ENCODE measurements around the gene ZSWIM9. TPM values are rescaled to one million over a fixed set of nuclear protein-coding genes. Genes with fewer than 3 reads are reported as not detected.
"Not testable (repeated sequence)": the region's sequence is repeated elsewhere in the genome, so short reads cannot be mapped to it uniquely, and the experiment has no call there.

The ZSWIM9 gene
- total RNA-seq, 1 donor from 2014 or later = 0.36 TPM

DNA sequence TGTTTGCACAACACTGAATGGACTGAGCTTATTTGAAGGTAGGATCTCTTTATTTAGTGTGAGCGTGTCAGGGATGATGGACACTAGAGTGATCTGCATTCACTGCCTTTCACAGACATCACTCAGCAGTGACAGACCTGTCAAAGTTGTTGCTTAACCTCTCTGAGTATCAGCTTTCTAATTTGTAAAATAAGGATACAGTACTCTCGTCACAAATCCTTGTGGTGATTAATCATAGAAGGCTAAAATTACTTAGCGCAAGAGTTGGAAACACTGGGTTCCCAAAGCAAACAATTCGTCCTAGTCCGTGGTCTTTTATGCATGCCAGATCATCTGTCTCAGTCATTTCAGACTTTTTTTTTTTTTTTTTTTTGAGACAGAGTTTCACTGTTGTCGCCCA lies 68.6 kb downstream of the ZSWIM9 start:
- Histone ChIP-seq H3K4me2 (no peak overlapping the region), H3K4me3 (no peak overlapping the region), H4K20me1 (ENCODE audit: low read depth) (no peaks in the 10 kb centered on the region), H3K9ac (no peak overlapping the region), H3F3A (ENCODE audit: low read depth) (peaks cover under 1% of the 10 kb centered on the region), H3K9me3 (ENCODE audit: low read depth) (no peaks in the 10 kb centered on the region), H3K27ac (no peak overlapping the region), H2AFZ (replicated peaks) (no peak overlapping the region), H3K36me3 (no peaks in the 10 kb centered on the region), H3K79me2 (ENCODE audit: low read depth) (no peaks in the 10 kb centered on the region), H3K27me3 (no peaks in the 10 kb centered on the region), H3K4me1 (no peaks in the 10 kb centered on the region)
- Mint-ChIP-seq H3K4me1 (peaks cover under 1% of the 10 kb centered on the region), H3K9me3 (no peaks in the 10 kb centered on the region), H3K27me3 (ENCODE audit: insufficient read depth, low read depth) (no peaks in the 10 kb centered on the region), H3K4me3 (no peak overlapping the region), H3K27ac (no peak overlapping the region), H3K36me3 (peaks cover 43% of the 10 kb centered on the region)
- no peak for TF ChIP-seq EZH2phosphoT487 (IDR thresholded peaks at IDR 0.05)
- TF ChIP-seq EZH2 (IDR thresholded peaks at IDR 0.05) = no peak
- TF ChIP-seq, protein P1, sequence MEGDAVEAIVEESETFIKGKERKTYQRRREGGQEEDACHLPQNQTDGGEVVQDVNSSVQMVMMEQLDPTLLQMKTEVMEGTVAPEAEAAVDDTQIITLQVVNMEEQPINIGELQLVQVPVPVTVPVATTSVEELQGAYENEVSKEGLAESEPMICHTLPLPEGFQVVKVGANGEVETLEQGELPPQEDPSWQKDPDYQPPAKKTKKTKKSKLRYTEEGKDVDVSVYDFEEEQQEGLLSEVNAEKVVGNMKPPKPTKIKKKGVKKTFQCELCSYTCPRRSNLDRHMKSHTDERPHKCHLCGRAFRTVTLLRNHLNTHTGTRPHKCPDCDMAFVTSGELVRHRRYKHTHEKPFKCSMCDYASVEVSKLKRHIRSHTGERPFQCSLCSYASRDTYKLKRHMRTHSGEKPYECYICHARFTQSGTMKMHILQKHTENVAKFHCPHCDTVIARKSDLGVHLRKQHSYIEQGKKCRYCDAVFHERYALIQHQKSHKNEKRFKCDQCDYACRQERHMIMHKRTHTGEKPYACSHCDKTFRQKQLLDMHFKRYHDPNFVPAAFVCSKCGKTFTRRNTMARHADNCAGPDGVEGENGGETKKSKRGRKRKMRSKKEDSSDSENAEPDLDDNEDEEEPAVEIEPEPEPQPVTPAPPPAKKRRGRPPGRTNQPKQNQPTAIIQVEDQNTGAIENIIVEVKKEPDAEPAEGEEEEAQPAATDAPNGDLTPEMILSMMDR (IDR thresholded peaks at IDR 0.05) = no peak
- DNase-seq (ENCODE audit: low spot score) = no peak

DNA sequence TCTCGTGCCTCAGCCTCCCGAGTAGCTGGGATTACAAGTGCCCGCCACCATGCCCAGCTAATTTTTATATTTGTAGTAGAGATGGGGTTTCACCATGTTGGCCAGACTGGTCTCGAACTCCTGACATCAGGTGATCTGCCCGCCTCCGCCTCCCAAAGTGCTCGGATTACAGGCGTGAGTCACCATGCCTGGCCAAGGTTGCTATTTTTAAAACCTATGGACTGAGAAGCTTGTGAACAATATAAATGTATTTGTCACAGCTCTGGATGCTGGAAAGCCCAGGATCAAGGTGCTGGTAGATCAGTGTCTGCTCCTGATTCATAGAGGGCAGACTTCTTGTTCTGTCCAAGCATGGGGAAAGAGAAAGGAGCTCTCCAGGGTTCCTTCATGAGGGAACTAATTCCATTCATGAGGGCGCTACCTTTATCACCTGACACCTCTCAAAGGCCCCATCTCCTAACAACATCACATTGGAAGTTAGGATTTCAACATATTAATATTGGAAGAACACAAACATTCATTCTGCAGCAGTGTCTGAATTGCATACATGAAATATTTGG lies 69.2 kb downstream of the ZSWIM9 start:
- Histone ChIP-seq H3K4me2 (no peak overlapping the region), H3F3A (ENCODE audit: low read depth) (peaks cover 5% of the 10 kb centered on the region), H3K79me2 (ENCODE audit: low read depth) (no peaks in the 10 kb centered on the region), H3K9ac (no peak overlapping the region), H2AFZ (replicated peaks) (no peak overlapping the region), H3K27ac (no peak overlapping the region), H3K27me3 (no peaks in the 10 kb centered on the region), H3K4me1 (no peaks in the 10 kb centered on the region), H3K9me3 (ENCODE audit: low read depth) (no peaks in the 10 kb centered on the region), H3K4me3 (no peak overlapping the region), H3K36me3 (no peaks in the 10 kb centered on the region), H4K20me1 (ENCODE audit: low read depth) (no peaks in the 10 kb centered on the region)
- Mint-ChIP-seq H3K27ac (no peak overlapping the region), H3K4me3 (no peak overlapping the region), H3K4me1 (peaks cover 4% of the 10 kb centered on the region), H3K9me3 (no peaks in the 10 kb centered on the region), H3K27me3 (ENCODE audit: insufficient read depth, low read depth) (no peaks in the 10 kb centered on the region), H3K36me3 (peaks cover 44% of the 10 kb centered on the region)
- TF ChIP-seq, protein P1 (IDR thresholded peaks at IDR 0.05) = no peak
- TF ChIP-seq EZH2phosphoT487 (IDR thresholded peaks at IDR 0.05) = no peak
- no peak for TF ChIP-seq EZH2 (IDR thresholded peaks at IDR 0.05)
- no peak for DNase-seq (ENCODE audit: low spot score)

DNA sequence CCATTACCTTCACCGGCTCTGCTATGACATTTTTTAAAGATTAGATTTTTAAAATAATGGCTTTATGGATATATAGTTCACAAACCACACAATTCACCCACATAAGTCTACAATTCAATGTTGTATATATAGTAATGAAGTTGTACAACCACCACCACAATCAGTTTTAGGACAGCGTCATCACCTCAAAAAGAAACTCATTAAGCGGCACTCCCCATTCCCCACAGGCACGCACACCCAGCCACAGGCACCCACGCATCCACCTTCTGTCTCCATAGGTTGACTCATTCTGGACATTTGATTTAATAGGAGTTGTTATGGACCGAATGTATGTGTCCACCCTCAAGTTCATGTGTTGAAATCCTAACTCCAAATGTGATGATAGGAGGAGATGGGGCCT lies 71.3 kb downstream of the ZSWIM9 start:
- not testable (repeated sequence) for H3F3A ChIP-seq (ENCODE audit: low read depth); H3K27me3 ChIP-seq; H4K20me1 ChIP-seq (ENCODE audit: low read depth); H3K4me1 Mint-ChIP-seq; H3K27ac ChIP-seq; H3K79me2 ChIP-seq (ENCODE audit: low read depth); H3K36me3 ChIP-seq; H3K4me3 Mint-ChIP-seq; H3K9me3 Mint-ChIP-seq; DNase-seq (ENCODE audit: low spot score); H2AFZ ChIP-seq (replicated peaks); H3K4me1 ChIP-seq; H3K27ac Mint-ChIP-seq; H3K4me3 ChIP-seq; H3K9ac ChIP-seq; H3K27me3 Mint-ChIP-seq (ENCODE audit: insufficient read depth, low read depth); H3K4me2 ChIP-seq; H3K9me3 ChIP-seq (ENCODE audit: low read depth)
- peaks cover 48% of the 10 kb centered on the region for H3K36me3 Mint-ChIP-seq

DNA sequence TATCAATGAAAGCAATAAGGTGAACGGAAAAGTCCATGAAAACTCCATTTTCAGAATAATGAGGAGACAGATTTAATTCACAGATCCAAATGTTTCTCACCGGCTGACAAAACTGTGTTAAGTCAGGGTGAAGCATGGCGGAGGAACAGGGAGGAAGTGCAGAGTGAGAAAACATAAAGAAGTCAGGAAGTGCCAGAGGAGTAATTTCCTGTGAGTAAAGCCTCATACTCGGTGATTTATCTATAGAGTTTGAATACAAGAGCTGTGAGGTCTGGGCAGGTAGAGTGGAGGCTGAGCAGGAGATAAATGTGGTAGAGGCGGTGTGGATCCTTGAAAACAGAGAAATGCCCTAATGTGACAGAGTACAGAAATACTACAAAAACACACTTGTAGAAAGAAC lies 73.8 kb downstream of the ZSWIM9 start:
- peaks cover 45% of the 10 kb centered on the region for H3K36me3 Mint-ChIP-seq
- no peak overlapping the region for H3K27ac Mint-ChIP-seq
- H3K27me3 ChIP-seq = no peaks in the 10 kb centered on the region
- no peak overlapping the region for H2AFZ ChIP-seq (replicated peaks)
- H3K4me2 ChIP-seq = no peak overlapping the region
- H3K36me3 ChIP-seq = peaks cover 12% of the 10 kb centered on the region
- H3K4me1 Mint-ChIP-seq = peaks cover 4% of the 10 kb centered on the region
- DNase-seq (ENCODE audit: low spot score) = no peak
- H3K4me1 ChIP-seq = no peaks in the 10 kb centered on the region
- H3K9me3 Mint-ChIP-seq = no peaks in the 10 kb centered on the region
- no peaks in the 10 kb centered on the region for H3K9me3 ChIP-seq (ENCODE audit: low read depth)
- no peaks in the 10 kb centered on the region for H4K20me1 ChIP-seq (ENCODE audit: low read depth)
- no peak overlapping the region for H3K27ac ChIP-seq
- H3K9ac ChIP-seq = no peak overlapping the region
- H3K4me3 ChIP-seq = no peak overlapping the region
- no peaks in the 10 kb centered on the region for H3K27me3 Mint-ChIP-seq (ENCODE audit: insufficient read depth, low read depth)
- TF ChIP-seq, protein P1 (IDR thresholded peaks at IDR 0.05) = no peak
- no peak for TF ChIP-seq EZH2 (IDR thresholded peaks at IDR 0.05)
- no peak for TF ChIP-seq EZH2phosphoT487 (IDR thresholded peaks at IDR 0.05)
- no peak overlapping the region for H3K4me3 Mint-ChIP-seq
- peaks cover 5% of the 10 kb centered on the region for H3F3A ChIP-seq (ENCODE audit: low read depth)
- H3K79me2 ChIP-seq (ENCODE audit: low read depth) = no peaks in the 10 kb centered on the region
